ENCODE data around the gene UMAD1.
A peak's percentile ranks its signal among the peaks of the same experiment; 100 is the strongest.

Gene UMAD1

GRCh38 chr7:7764520-7765396 is 124.2 kb downstream of the UMAD1 start:
- FAIRE-seq: peak; percentile 37

GRCh38 chr7:7765422-7765821 is 124.9 kb downstream of the UMAD1 start:
- FAIRE-seq (no peak), DNase-seq (ENCODE audit: low spot score) (no peak)

More at GRCh38 chr7:7764520-7765396, 124.2 kb downstream of the UMAD1 start:
- no peak for DNase-seq (ENCODE audit: low spot score)

DNA sequence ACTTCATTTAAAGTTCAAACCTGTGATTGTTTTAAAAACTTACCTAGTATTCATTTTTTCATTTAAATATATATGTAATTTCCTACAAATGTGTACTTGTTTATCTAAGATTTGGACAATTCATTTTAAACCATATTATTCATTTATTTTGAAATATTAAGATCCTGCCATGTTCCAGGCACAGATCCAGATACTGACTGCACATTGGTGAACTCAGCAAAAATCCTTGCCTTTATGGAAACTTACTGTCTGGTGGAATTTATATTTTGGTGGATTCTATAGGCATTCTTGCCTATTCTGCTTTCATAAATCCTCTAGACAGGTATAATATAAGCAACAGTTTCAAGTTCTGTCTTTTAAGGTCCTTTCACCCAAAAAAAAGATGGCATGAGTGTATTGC is 126.1 kb downstream of the UMAD1 start:
- DNase-seq (ENCODE audit: low spot score): no peak
- FAIRE-seq: no peak

DNA sequence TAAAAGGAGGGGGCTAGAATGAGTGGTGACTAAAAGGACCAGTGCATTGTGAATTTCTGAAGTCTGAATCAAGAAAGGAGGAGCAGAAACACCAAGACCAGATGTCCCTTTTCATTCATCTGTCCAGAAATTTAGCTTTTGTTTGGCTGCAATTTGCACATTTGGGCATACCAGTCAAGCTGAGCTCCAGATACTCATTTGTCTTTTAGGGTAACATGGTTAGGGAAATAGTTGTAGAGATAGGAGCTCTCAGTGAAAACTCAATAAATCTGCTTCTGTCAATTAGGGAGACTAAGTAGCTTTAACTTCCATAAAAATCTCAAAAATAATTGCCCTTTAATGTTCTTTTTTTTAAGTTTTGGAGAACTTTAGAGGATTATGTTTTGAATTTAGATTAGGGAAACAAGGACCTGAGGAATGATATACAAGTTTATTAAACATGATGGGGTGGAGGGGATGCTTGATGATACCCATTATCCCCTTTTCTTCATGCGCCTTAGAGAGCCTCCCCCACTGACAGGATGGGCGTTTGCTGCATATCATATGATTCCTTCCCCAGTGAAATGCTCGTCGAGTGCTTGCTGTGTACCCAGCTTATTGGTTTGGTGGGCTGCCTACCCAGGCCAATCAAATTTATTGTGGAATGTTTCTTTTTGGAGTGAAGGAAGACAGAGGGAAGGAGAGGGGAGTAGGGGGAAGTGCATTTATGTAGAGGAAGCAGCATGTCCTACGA is 128.6 kb downstream of the UMAD1 start:
- DNase-seq (ENCODE audit: low spot score) (no peak), FAIRE-seq (no peak)

DNA sequence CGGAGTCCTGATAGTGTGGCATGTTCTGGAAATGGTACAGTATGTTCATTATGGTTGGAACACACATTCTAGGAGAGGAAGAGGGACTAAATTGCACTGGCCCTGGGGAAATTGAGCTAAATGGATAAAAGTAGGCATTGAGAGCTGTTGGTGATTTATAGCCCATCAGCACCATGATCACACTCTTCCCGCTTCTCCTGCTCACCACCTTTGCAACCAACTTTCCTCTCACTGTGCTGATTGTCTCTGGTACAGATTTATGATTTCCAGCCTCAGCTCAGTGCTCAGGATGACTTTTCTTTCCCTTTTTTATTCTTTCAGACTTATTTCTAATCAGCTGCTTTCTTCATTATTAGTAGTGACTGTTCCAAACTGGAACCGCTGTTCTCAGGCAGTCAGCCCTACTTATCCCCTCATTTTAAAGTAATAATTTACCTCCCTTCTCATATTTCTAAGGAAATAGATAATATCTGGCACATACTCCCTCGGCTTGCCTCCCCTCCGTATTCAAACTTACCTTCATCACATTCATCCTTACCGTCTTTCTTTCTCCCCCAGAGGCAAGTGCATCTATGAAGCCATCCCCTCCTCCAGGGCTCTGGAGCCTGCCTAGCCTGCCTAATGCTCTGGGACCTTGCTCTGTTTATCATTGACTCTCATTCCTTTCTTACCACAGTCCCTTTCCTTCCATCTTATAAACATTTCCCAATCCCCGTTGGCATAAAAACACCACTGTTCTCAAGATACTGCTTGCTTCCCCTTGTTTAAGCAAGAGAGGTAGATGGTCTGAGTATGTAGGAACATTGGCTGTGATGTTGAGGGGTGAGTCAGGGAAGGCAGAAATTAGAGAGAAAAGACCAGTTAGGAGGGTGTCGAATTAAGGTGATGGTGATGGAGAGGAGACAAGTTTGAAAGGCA is 129.4 kb downstream of the UMAD1 start:
- DNase-seq (ENCODE audit: low spot score): no peak
- peak; percentile 91 for FAIRE-seq

DNA sequence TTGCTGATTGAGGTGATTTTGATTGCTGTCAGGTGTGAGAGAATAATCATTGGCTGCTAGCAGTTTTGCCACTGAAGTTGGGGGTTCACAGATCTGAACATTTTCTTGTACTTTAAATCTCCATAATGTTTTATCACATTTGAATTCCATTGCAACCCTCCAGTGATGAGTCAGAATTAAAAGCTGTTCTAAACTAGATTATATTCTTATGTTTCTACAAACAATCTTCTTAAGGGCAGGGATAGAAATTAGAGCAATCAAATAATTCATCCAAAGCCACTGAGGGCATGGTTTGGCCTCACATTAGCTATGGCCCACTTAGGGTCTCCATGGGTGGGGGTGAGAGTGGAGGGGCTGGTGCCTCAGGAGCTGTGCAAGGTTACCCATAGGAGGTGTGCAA is 130.9 kb downstream of the UMAD1 start:
- peak; percentile 65 for FAIRE-seq
- DNase-seq (ENCODE audit: low spot score): no peak

DNA sequence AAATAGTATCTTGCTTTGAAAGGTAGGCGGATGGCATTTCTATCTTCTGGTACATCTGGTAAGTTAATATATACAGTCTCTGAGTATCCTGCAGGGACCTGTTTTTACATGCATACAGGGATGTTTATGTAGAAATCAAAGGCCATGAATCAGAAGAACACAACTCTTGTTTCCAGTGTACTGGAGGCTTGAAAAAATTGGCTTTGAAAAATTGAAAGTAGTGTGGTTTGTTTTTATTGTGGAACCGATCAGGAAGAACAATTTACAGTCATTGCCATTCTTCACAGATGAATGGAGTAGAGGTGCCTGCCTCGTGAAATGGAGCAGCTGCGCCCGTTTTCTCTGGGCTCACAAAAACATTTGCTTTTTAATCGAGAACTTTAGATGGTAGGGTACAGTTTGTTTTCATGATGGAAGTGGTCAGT is 131.9 kb downstream of the UMAD1 start:
- FAIRE-seq: no peak
- DNase-seq (ENCODE audit: low spot score): no peak

GRCh38 chr7:7773334-7774309 is 133.1 kb downstream of the UMAD1 start:
- FAIRE-seq (peak; percentile 5), DNase-seq (ENCODE audit: low spot score) (no peak)

GRCh38 chr7:7779888-7780287 is 139.3 kb downstream of the UMAD1 start:
- DNase-seq (ENCODE audit: low spot score): no peak
- FAIRE-seq: no peak

GRCh38 chr7:7783001-7783400 is 142.4 kb downstream of the UMAD1 start:
- no peak for FAIRE-seq
- no peak for DNase-seq (ENCODE audit: low spot score)

DNA sequence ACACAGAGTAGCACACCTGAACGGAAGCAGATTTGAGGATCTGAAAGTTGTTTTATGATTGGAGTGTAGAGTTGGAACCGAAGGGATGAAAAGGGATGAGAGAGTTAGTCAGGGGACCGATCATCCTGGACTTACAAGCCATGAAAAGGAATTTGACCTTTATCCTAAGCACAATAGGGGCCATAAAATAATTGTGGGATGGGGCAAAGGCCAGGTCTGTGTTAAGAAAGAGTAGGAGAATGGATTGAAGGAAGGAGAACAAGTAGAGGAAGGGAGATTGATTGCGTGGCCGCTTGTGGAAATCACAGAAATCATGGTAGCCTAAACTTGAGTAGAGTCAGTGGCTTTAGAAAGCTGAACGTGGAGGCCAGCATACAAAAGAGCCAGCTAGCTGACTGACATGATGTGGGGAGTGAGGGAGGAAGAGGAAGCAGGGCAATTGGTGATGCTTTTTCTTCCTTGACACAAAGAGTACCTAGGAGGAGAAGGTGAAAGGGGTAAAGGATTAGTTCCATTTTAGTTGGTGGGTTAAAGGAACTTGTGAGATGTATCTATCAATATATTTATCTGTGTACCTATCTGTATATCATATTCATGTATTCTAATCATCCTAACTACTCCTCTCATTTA is 144.9 kb downstream of the UMAD1 start:
- FAIRE-seq: no peak
- no peak for DNase-seq (ENCODE audit: low spot score)

DNA sequence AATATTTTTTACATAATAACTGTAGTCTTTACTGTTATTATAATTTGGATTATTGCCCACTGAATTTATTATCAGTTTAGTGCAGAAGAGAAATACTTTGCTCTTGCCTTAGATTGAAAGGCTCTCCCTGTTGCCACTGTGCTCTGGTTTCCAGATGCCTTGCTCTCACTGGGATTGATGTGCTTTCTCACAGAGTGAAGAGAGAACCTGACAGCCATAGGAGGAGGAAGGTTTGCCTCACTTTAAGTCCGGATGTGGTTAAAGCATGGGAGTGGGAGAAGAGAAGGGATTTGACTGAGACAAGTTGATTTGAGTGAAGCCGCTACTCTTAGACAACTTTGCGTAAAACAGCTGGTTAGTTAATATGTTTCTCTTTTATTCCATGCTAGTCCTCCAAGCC is 146.0 kb downstream of the UMAD1 start:
- no peak for DNase-seq (ENCODE audit: low spot score)
- FAIRE-seq: no peak

DNA sequence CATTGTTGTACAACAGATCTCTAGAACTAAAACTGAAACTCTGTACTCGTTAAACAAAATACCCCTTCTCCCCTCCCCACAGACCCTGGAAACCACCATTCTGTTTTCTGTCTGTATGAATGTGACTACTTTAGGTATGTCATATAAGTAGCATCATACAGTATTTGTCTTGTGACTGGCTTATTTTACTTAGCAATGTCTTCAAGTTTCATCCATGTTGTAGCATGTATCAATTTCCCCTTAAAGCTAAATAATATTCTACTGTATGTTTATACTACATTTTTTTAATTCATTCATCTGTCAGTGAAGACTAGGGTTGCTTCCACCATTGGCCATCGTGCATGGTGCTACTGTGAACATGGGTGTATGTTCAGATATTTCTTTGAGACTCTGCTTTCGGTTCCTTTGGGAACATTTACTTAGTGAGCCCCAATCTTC is 149.0 kb downstream of the UMAD1 start:
- no peak for FAIRE-seq

DNA sequence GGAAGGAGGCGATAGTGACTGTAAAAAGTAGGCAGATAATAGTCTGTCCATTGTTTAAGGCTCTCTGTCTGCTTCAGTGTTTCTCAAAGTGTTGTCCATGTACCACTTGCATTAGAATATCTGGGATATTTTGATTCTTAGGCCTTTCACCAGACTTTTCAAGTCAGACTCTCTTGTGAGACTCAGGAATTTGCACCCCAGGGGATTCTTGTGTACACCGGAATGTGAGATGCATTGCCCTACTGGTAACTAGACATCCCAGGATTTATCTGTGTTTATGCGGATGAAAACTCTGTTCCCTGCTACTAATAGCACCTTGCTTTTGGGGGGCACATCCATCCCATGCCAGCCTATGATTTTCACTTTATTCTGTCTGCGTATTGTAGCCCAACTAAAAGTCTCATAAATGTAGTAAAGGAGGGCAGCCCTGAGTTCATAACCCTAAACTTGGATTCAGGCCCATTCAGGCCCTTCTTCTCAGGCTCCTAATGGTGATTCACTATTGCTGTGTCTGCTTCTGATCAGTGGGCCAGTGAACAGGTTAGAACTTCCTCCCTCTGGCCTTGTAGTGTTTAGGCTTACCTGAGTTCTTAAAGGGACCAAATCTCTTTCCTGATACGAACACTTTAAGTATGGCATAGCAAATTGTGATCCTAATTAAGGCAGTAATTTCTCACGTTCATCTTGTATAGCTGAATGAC is 149.6 kb downstream of the UMAD1 start:
- no peak for DNase-seq (ENCODE audit: low spot score)
- no peak for FAIRE-seq

More for the DNA sequence above, 149.0 kb downstream of the UMAD1 start:
- DNase-seq (ENCODE audit: low spot score): no peak

DNA sequence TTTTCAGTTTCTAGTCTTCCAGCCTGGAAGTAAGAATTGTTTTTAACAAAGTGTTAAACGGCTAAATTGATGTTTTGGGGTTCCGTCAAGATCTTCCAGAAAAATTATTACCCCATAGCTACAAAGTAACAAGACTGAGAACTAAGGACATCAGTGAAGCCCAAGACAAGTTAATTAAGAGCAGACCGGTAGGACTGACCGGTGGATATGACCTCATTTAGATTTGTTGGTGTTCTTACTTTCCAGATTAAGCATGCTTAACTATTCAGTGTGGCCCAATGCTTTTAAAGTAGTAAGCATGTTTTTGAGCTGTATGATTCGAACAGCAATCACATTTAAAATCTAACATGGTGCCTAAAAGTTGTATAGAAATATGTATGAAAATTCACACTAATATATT is 151.0 kb downstream of the UMAD1 start:
- DNase-seq (ENCODE audit: low spot score): no peak
- FAIRE-seq: no peak

DNA sequence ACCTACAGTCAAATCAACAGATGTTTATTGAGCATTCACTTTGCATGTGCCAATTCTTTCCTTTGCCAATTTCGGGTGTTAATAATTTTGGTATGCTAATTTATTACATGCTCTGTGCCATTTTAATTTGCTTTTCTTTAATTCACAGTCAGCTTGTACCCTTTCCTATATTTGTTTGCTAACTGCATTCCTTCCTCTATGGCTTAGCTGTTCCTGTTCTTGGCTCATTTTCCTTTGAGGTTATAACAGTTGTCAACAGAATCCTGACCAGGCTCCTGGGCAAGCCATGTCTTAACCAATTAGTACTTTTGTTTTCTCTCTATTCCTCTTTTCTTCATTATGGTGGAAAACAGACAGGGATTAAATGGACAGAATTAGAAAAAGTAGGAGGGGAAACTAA is 151.5 kb downstream of the UMAD1 start:
- DNase-seq (ENCODE audit: low spot score) (no peak), FAIRE-seq (no peak)

- FAIRE-seq: no peak
- no peak for DNase-seq (ENCODE audit: low spot score)
Measured at GRCh38 chr7:7793249-7793648, 152.7 kb downstream of the UMAD1 start.

- FAIRE-seq (no peak), DNase-seq (ENCODE audit: low spot score) (no peak)
Measured at GRCh38 chr7:7793921-7794320, 153.4 kb downstream of the UMAD1 start.

- DNase-seq (ENCODE audit: low spot score) (no peak), FAIRE-seq (no peak)
Measured at GRCh38 chr7:7795203-7795602, 154.7 kb downstream of the UMAD1 start.
